Measurements from ENCODE around the gene ZNF345. TPM values are rescaled to one million over a fixed set of nuclear protein-coding genes. Genes with fewer than 3 reads are reported as not detected.

Gene ZNF345
- total and polyA plus RNA-seq, 10 of the 15 experiments (the other 5 are each of a cell fraction or from before 2014, with no cell fraction given) = 1.3 to 3.0 (median 2.0) TPM

GRCh38 chr19:36850559-36851442, at the start of gene ZNF345 (continued):
- TF ChIP-seq CEBPZ (IDR thresholded peaks at IDR 0.05; ENCODE audit: low read depth, low read length) (no peak), ELK1 (IDR thresholded peaks at IDR 0.05; ENCODE audit: low read depth, low read length) (no peak), BACH1 (IDR thresholded peaks at IDR 0.05; ENCODE audit: borderline replicate concordance) (no peak), MXI1 (IDR thresholded peaks at IDR 0.05; ENCODE audit: low read depth, low read length) (no peak), ZNF622 (IDR thresholded peaks at IDR 0.05) (no peak), EED (IDR thresholded peaks at IDR 0.05; ENCODE audit: low read depth) (no peak), BHLHE40 (IDR thresholded peaks at IDR 0.05; ENCODE audit: borderline replicate concordance in 1 of 2, low read depth in 2 of 2, low read length in 1 of 2) (no peak), MEF2B (IDR thresholded peaks at IDR 0.05; ENCODE audit: partially characterized antibody, poor library complexity, severe bottlenecking) (no peak), SRF (IDR thresholded peaks at IDR 0.05; ENCODE audit: low read depth in 2 of 2, low read length in 2 of 2) (no peak), ZBTB4 (CRISPR knock-in tag; IDR thresholded peaks at IDR 0.05) (no peak), HDAC6 (IDR thresholded peaks at IDR 0.05; ENCODE audit: unreplicated experiment) (no peak), RCOR1 (conservative IDR thresholded peaks at IDR 0.05; ENCODE audit: low read depth, low read length) (peak; percentile 92; the same call in 1 of the 2 replicates), MTA2 (IDR thresholded peaks at IDR 0.05; ENCODE audit: low read depth) (0 out of 2 replicates have a peak, but pooled peaks have one; percentile 10), SREBF1 (IDR thresholded peaks at IDR 0.05; ENCODE audit: low read length) (no peak), RAD51 (IDR thresholded peaks at IDR 0.05) (no peak), BRCA1 (IDR thresholded peaks at IDR 0.05; ENCODE audit: low read depth, low read length) (peak; percentile 77), TCF3 (IDR thresholded peaks at IDR 0.05; ENCODE audit: borderline replicate concordance, insufficient read depth, low read depth, low read length) (no peak), ZNF384 (IDR thresholded peaks at IDR 0.05; ENCODE audit: borderline replicate concordance, low read depth, low read length) (no peak), WRNIP1 (IDR thresholded peaks at IDR 0.05; ENCODE audit: borderline replicate concordance, low read depth, low read length) (no peak)
